Prostate gland (tissue), 2 donors: ENCODE measurements around the gene EXOC2. TPM values are rescaled to one million over a fixed set of nuclear protein-coding genes. Genes with fewer than 3 reads are reported as not detected.

Experiments used
- DNase-seq: peaks from one replicate; pipeline ENCODE4 v3.0.0-alpha.2; 2019; ENCODE audit warnings: low spot score
- H3K27ac ChIP-seq, 2 donors: fragments of 200-600 bp; sonication (generic); 2 replicates each; pipeline ENCODE4 v1.5.1; 2017 to 2019
- H3K27me3 ChIP-seq: fragments of 200-600 bp; sonication (generic); replicated peaks from 2 replicates; pipeline ENCODE4 v1.5.1; 2019; ENCODE audit not compliant: insufficient read depth
- H3K36me3 ChIP-seq, 2 donors: fragments of 200-600 bp; sonication (generic); 1 replicate in 1 of 2; 2 replicates in 1 of 2; pipeline versions ENCODE4 v1.5.1 to v1.8.1; 2017 to 2019
- H3K4me1 ChIP-seq: fragments of 200-600 bp; sonication (generic); replicated peaks from 2 replicates; pipeline ENCODE4 v1.5.1; 2019
- H3K4me3 ChIP-seq, 2 donors: fragments of 200-600 bp; sonication (generic); 2 replicates each; pipeline ENCODE4 v1.5.1; 2017 to 2019
- H3K9me3 ChIP-seq: fragments of 200-600 bp; sonication (generic); 2 replicates; pipeline ENCODE4 v1.5.1; 2017
- CTCF ChIP-seq, 4 experiments: fragments of 200-600 bp in 2 of 4; fragments of 450-650 bp in 2 of 4; sonication (generic) in 2 of 4; IDR thresholded peaks; 1 replicate in 3 of 4; 2 replicates in 1 of 4; pipeline ENCODE4 v1.5.1; 2016 to 2019; ENCODE audit warnings: antibody characterized with exemption in 4 of 4, mild to moderate bottlenecking in 2 of 4, moderate library complexity in 2 of 4
- POLR2A ChIP-seq: fragments of 450-650 bp; IDR thresholded peaks from one replicate; pipeline ENCODE4 v1.6.1; 2016; ENCODE audit warnings: antibody characterized with exemption, mild to moderate bottlenecking
- POLR2AphosphoS5 ChIP-seq: sonication (generic); formaldehyde crosslinking; IDR thresholded peaks from one replicate; pipeline ENCODE4 v1.6.1; 2017; ENCODE audit warnings: antibody characterized with exemption
- WGBS: methylation state at CpG from one replicate; pipeline ENCODE4 v1.1.5; 2018; 5-methylcytosine and 5-hydroxymethylcytosine counted together
- intact Hi-C: fragments of 100-400 bp; cut with DNase I; formaldehyde crosslinking; loops from one replicate; pipeline ENCODE4 v1.14.2; 2022
- total RNA-seq, 2 donors: library from RNA; depleted of rRNA; stranded (reverse); fragments of >200 nt; gene quantifications; one replicate each; pipeline ENCODE4 v1.1.0, GENCODE V29; 2016

The EXOC2 gene
- total RNA-seq, 2 donors from 2014 or later, result 18.2 to 30.8 TPM

DNA sequence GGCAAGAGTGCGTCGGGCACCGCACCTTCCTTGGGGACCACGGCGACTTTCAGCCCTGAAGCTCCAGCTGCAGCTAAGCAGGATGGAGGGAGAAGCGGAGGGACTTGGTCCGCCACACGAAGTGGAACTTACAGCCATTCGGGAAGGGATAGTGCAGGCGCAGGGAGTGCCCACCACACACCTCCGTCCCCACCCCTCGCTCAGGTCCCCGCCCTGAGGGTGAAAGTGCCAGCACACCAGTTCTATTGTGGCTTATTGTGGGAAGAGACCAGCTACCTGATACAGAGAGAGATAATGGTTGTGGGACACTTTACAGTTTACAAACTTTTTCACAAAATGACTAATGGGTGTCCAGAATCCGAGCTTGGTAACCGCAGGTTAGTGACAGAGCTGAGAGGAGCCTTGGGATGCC lies 225.3 kb downstream of the EXOC2 start:
- TF ChIP-seq POLR2A (no peak), POLR2AphosphoS5 (no peak), CTCF (IDR thresholded peaks at IDR 0.05) (no peak)
- H3K27me3 ChIP-seq, result no peaks in the 10 kb centered on the region
- WGBS, result 82% methylated on average over 15 of the region's 15 CpGs
- no peaks in the 10 kb centered on the region for H3K36me3 ChIP-seq
- H3K9me3 ChIP-seq, result no peaks in the 10 kb centered on the region
- DNase-seq, result no peak
- no peaks in the 10 kb centered on the region for H3K4me1 ChIP-seq
- H3K27ac ChIP-seq, result no peak overlapping the region
- intact Hi-C loops, result no loop called here
- H3K4me3 ChIP-seq, result no peak overlapping the region

- WGBS, result 81% methylated on average over 11 of the region's 11 CpGs
- Histone ChIP-seq H3K27me3 (no peaks in the 10 kb centered on the region), H3K4me1 (no peaks in the 10 kb centered on the region), H3K9me3 (no peaks in the 10 kb centered on the region), H3K4me3 (no peak overlapping the region), H3K36me3 (no peaks in the 10 kb centered on the region), H3K27ac (no peak overlapping the region)
- intact Hi-C loops, result no loop called here
- no peak for DNase-seq
- TF ChIP-seq POLR2A (no peak), CTCF (IDR thresholded peaks at IDR 0.05) (no peak), POLR2AphosphoS5 (no peak)
Observed at GRCh38 chr6:467111-467510, 225.8 kb downstream of the EXOC2 start.

DNA sequence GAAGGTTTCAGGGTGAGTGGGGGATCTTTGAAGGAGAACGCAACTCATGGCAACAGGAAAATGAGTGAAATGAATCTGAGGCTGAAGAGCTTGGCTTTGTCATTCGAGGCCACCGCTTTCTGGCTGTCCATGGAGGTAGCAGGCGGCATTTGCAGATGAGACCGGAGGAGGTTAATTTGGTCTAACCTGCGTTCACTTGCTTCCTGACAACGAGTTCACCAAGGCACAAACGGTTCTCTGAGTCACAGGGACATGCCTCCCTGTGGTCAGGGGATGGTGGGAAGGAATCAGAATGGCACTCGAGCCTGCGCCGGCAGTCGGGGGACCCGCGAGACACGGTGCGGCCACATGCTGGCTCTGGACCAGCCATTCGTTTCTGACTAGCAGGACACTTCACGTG lies 226.4 kb downstream of the EXOC2 start:
- intact Hi-C loops, result no loop called here
- no peaks in the 10 kb centered on the region for H3K36me3 ChIP-seq
- no peaks in the 10 kb centered on the region for H3K9me3 ChIP-seq
- TF ChIP-seq CTCF (IDR thresholded peaks at IDR 0.05) (no peak), POLR2AphosphoS5 (no peak), POLR2A (no peak)
- H3K27ac ChIP-seq, result no peak overlapping the region
- WGBS, result 85% methylated on average over 18 of the region's 18 CpGs
- DNase-seq, result no peak
- H3K4me3 ChIP-seq, result no peak overlapping the region
- no peaks in the 10 kb centered on the region for H3K4me1 ChIP-seq
- no peaks in the 10 kb centered on the region for H3K27me3 ChIP-seq

GRCh38 chr6:465531-466348 lies 227.2 kb downstream of the EXOC2 start:
- H3K4me3 ChIP-seq, result no peak overlapping the region
- H3K27ac ChIP-seq, result no peak overlapping the region
- H3K9me3 ChIP-seq, result no peaks in the 10 kb centered on the region
- H3K4me1 ChIP-seq, result no peaks in the 10 kb centered on the region
- H3K36me3 ChIP-seq, result no peaks in the 10 kb centered on the region
- H3K27me3 ChIP-seq, result no peaks in the 10 kb centered on the region
- WGBS, result 76% methylated on average over 20 of the region's 20 CpGs
- TF ChIP-seq CTCF (IDR thresholded peaks at IDR 0.05), result no peak
- intact Hi-C loops, result no loop called here
- no peak for DNase-seq

DNA sequence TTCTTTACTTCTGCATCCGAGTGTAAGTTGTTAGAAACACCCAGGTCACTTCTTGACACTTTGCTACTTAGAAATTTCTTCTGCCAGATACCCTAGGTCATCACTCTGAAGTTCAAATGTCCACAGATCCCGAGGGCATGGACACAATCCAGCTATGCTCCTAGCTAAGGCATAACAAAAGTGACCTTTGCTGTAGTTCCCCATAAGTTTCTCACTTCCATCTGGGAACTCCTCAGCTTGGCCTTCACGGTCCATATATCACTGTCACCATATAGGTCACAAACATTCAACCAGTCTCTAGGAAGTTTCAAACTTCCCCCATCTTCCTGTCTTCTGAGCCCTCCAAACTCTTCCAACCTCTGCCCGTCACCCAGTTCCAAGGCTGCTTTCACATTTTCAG lies 236.1 kb downstream of the EXOC2 start:
- no peak overlapping the region for H3K27ac ChIP-seq
- no peaks in the 10 kb centered on the region for H3K4me1 ChIP-seq
- H3K4me3 ChIP-seq, result no peak overlapping the region
- no peak for DNase-seq
- intact Hi-C loops, result no loop called here
- WGBS, result 84% methylated on average over 4 of the region's 4 CpGs
- TF ChIP-seq POLR2A (no peak), CTCF (IDR thresholded peaks at IDR 0.05) (no peak)
- H3K9me3 ChIP-seq, result no peaks in the 10 kb centered on the region
- H3K27me3 ChIP-seq, result no peaks in the 10 kb centered on the region
- no peaks in the 10 kb centered on the region for H3K36me3 ChIP-seq
